ENCODE data around the gene MSN.

- TF ChIP-seq CTCF (optimal IDR thresholded peaks at IDR 0.05 in 1 of 3, IDR thresholded peaks at IDR 0.05 in 1 of 3, conservative IDR thresholded peaks at IDR 0.05 in 1 of 3; ENCODE audit: extremely low read depth in 1 of 3, insufficient read depth in 2 of 3, low read length in 3 of 3), result no peak
- TF ChIP-seq EZH2 (IDR thresholded peaks at IDR 0.05; ENCODE audit: low read length), result no peak
Observed at GRCh38 chrX:65720381-65720964, 53.0 kb downstream of the MSN start.

Measured in keratinocyte (primary cell).